ENCODE measurements around the gene CADPS. TPM values are rescaled to one million over a fixed set of nuclear protein-coding genes. Genes with fewer than 3 reads are reported as not detected.

CADPS gene
- polyA plus RNA-seq, 1 experiment, result not detected

GRCh38 chr3:62758296-62759066 lies 116.7 kb downstream of the CADPS start:
- Histone ChIP-seq H3K36me3 (ENCODE audit: control insufficient read depth, insufficient read depth, low read length) (no peaks in the 10 kb centered on the region), H3K27me3 (ENCODE audit: control insufficient read depth, insufficient read depth, low read length) (no peaks in the 10 kb centered on the region), H3K4me3 (ENCODE audit: low read depth, low read length) (no peak overlapping the region)
- ChIA-PET POLR2A (no interaction called here), CTCF (no interaction called here)
- TF ChIP-seq CTCF (IDR thresholded peaks at IDR 0.05; ENCODE audit: insufficient read depth, low read depth, low read length), result no peak
- DNase-seq (ENCODE audit: low read depth), result no peak

GRCh38 chr3:62757045-62757444 lies 118.2 kb downstream of the CADPS start:
- ChIA-PET POLR2A (no interaction called here), CTCF (no interaction called here)
- no peak overlapping the region for H3K4me3 ChIP-seq (ENCODE audit: low read depth, low read length)
- TF ChIP-seq CTCF (IDR thresholded peaks at IDR 0.05; ENCODE audit: insufficient read depth, low read depth, low read length), result no peak
- H3K36me3 ChIP-seq (ENCODE audit: control insufficient read depth, insufficient read depth, low read length), result no peaks in the 10 kb centered on the region
- no peaks in the 10 kb centered on the region for H3K27me3 ChIP-seq (ENCODE audit: control insufficient read depth, insufficient read depth, low read length)
- no peak for DNase-seq (ENCODE audit: low read depth)

GRCh38 chr3:62755285-62755684 lies 119.9 kb downstream of the CADPS start:
- no peak for DNase-seq (ENCODE audit: low read depth)
- no peaks in the 10 kb centered on the region for H3K27me3 ChIP-seq (ENCODE audit: control insufficient read depth, insufficient read depth, low read length)
- H3K4me3 ChIP-seq (ENCODE audit: low read depth, low read length), result no peak overlapping the region
- ChIA-PET CTCF (no interaction called here), POLR2A (no interaction called here)
- TF ChIP-seq CTCF (IDR thresholded peaks at IDR 0.05; ENCODE audit: insufficient read depth, low read depth, low read length), result no peak
- H3K36me3 ChIP-seq (ENCODE audit: control insufficient read depth, insufficient read depth, low read length), result no peaks in the 10 kb centered on the region

GRCh38 chr3:62749657-62750056 lies 125.6 kb downstream of the CADPS start:
- ChIA-PET CTCF (no interaction called here), POLR2A (no interaction called here)
- no peak for DNase-seq (ENCODE audit: low read depth)
- no peaks in the 10 kb centered on the region for H3K27me3 ChIP-seq (ENCODE audit: control insufficient read depth, insufficient read depth, low read length)
- H3K36me3 ChIP-seq (ENCODE audit: control insufficient read depth, insufficient read depth, low read length), result no peaks in the 10 kb centered on the region
- no peak for TF ChIP-seq CTCF (IDR thresholded peaks at IDR 0.05; ENCODE audit: insufficient read depth, low read depth, low read length)
- no peak overlapping the region for H3K4me3 ChIP-seq (ENCODE audit: low read depth, low read length)

- ChIA-PET POLR2A (no interaction called here), CTCF (no interaction called here)
- no peak for DNase-seq (ENCODE audit: low read depth)
- Histone ChIP-seq H3K4me3 (ENCODE audit: low read depth, low read length) (no peak overlapping the region), H3K27me3 (ENCODE audit: control insufficient read depth, insufficient read depth, low read length) (no peaks in the 10 kb centered on the region), H3K36me3 (ENCODE audit: control insufficient read depth, insufficient read depth, low read length) (no peaks in the 10 kb centered on the region)
- TF ChIP-seq CTCF (IDR thresholded peaks at IDR 0.05; ENCODE audit: insufficient read depth, low read depth, low read length), result no peak
Observed at GRCh38 chr3:62749130-62749529, 126.1 kb downstream of the CADPS start.
